GM18511 (cell line): ENCODE data around the gene NDC1.
"Not testable (repeated sequence)": the region's sequence is repeated elsewhere in the genome, so short reads cannot be mapped to it uniquely, and the experiment has no call there.

Experiments used
- ATAC-seq: cut with Tn5 transposase; IDR thresholded peaks from one replicate; pipeline ENCODE4 v1.9.1; 2021; ENCODE audit warnings: mild to moderate bottlenecking, moderate library complexity; ENCODE audit not compliant: unreplicated experiment

Gene NDC1

DNA sequence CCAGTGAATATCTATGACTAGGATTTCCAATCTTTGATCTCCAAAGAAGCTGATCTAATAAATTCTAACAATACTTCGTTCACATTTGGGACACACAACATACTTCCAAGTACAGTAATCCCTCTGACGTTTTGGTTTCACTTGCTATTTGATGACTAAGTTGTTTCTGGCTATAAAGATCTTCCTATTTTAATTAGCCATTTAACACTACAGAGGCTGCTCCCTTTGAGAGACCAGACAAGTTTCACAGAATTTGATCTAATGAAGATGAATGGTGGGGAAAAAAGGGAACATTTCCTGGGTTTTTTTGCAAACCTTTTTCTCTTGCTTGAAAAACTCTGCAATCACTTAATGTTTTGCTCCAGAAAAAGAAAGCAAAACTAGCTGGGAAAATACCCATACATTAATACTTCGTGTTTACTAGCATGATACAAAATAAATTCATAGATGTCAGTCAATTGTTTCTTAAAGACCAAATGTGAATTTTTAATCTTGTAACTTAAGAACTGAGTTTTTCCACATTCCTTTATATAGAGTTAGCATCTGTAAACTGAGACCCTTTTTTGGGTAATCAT lies 71.2 kb downstream of the NDC1 start:
- no peak for ATAC-seq

DNA sequence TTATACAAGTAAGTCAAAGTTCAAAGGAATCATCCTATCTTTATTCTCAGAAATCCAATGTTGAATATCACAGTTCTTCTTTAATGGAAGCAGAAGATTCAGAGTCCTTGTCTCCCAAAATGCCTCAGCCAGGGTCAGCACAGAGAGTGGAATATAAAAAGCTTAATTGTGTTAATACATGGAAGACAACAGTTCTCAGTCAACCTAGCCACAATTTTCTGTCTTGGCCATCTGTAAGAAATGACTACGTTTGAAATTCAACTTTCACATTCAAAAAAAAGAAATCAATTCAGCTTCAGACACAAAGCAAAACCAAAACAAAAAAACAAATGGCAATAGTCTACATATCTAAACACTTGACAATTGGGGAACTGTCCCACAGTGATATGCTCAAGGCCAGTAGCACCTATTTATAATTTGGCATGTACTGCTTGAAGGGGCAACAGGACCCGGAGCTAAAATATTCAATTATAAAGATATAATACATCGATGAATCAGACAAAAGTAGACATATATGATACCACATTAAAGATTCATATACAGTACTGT lies 71.8 kb downstream of the NDC1 start:
- ATAC-seq = peak; percentile 54

DNA sequence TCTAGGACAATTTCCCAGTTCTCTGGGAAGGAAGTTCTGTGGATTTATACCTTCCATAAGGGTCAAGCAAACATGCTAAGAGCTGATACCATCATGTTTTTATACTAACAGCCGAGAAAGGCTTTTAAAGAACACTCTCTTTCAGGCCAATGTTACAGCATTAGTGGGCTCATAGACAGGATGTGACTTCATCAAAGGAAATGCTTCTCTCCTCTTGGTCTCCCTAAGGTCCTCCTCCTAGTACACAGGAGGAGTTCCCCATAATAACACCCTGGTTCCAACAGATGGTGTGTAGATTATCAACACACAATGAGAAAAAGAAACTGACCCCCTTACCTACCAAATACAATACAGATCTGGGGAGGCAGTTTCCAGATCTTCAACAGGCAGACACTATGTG lies 72.4 kb downstream of the NDC1 start:
- peak; percentile 62 for ATAC-seq

DNA sequence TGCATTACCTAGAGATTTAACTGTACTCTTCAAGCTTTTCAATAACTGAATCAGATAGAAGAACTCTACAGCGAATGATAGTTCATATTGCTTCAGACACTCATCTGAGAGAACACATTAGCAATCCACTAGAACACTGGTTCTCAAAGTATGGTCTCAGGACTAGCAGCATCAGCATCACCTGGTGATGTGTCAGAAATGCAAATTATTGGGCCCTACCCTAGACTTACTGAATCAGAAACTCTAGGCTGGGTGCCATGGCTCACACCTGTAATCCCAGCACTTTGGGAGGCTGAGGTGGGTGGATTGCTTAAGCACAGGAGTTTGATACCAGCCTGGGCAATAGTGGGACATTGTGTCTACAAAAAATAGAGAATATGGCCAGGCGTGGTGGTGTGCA lies 74.2 kb downstream of the NDC1 start:
- ATAC-seq = no peak

DNA sequence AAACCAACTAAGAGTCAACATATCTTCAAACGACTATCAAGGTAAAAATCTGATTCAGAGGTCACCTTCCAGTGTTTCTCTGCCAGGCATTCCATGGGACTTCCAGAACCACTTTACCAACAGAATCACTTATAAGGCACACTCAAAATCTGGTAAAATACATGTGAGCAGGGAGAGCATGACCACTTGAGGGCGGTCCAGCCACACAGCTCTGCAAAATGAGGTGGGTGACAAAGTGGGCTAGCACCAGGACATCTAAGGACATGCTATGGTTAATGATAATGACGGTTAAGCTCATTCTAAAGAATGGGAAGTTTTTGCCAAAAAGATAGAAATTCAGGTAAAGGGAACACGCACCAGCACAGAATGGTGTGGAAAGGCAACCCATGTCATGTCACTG lies 74.6 kb downstream of the NDC1 start:
- no peak for ATAC-seq

DNA sequence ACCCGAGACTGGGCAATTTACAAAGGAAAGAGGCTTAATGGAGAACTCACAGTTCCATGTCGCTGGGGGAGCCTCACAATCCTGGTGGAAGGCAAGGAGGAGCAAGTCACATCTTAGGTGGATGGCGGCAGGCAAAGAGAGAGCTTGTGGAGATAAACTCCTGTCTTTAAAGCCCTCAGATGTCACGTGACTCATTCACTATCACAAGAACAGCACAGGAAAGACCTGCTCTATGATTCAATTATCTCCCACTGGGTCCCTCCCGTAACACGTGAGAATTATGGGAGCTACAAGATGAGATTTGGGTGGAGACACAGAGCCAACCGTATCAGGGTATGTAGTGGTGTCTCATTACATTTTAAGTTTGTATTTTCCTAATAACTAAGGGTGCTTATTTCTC lies 77.6 kb downstream of the NDC1 start:
- ATAC-seq = not testable (repeated sequence)

DNA sequence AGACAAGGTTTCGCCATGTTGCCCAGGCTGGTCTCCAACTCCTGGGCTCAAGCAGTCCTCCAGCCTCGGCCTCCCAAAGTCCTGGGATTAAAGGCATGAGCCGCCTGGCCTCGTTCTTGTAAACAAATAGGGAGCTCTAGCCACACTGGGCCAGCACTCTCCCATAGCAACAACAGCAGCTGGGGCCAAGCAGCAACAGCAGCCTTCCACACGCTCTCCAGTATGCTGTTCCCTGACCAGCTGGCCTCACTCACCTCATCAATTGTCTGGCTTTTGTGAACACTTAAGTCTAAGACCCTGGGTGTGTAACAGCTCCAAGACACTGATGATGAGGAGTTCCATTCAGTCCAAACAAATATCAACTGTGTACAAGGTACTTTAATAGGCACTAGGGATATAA lies 82.2 kb downstream of the NDC1 start:
- ATAC-seq = no peak

DNA sequence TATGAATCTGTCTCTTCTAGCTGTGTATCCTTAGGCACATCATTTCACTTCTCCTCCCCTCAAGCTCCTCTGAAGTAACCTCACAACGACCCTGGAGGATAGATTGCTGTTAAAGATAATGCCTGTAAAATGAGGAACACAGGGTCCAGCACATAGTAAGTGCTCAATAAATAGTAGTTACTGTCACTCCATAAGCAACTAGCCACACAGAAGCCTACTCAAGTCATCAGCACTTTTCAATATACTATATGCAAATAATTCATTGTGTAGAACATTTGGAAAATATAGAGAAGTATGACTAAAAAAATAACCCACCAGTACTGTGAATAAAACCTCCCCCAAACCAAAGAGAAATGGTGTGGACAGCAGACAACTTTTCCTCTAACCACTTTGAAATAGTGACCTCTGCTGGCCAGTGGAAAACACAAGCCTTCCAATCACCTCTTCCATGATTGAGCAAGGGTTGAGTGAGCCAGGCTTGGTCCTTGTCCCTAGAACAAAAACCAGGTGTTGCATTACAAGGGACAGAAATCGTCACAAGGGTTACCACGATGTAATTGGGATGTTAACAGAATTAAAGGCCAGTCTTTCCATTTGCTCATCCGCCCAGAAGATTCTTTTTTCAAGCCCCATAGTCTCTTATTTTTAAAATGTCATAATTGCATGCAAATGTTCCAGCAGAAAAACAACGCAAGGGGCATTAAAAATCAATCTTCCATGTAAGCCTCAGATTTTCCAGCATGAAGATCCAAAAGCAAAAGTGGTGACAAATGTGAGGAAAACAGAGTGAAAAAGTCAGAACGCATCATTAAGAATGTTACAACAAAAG lies 83.4 kb downstream of the NDC1 start:
- no peak for ATAC-seq

DNA sequence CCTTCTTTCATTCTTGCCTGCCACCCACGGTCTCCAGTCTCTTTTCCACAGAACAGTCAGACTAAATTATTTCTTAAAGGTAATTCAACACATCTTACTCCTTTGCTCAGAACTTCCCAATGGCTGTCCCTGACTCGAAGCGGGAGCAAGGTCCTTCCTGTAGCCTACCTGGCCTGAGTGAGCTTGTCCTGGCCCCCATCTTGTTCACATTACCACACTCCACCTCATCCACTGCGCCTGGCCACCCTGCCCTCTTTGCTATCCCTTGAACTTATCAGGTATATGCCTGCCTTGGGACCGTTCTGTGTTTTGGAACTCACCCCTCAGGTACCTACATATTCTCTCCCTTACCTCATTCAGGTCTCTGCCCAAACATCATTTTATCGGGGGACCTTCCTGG lies 85.8 kb downstream of the NDC1 start:
- no peak for ATAC-seq

DNA sequence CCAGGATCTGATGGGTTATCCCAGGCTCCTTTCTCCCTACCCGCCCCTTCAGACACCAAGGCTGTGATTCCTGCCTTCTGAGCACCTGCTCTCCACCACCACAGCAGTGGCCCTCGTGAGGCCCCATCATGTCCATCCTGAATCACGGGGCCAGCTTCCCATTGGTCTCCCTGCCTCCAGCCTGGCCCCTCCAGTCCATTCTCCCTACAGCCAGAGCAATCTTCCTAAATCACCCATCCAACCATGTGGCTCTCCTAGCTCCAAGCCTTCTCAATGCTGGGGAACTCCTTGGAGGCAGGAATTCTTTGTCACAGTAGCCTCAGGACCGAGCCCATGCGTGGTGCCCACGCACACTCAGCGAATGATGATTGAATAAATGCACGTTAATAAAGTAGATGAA lies 90.3 kb downstream of the NDC1 start:
- no peak for ATAC-seq

DNA sequence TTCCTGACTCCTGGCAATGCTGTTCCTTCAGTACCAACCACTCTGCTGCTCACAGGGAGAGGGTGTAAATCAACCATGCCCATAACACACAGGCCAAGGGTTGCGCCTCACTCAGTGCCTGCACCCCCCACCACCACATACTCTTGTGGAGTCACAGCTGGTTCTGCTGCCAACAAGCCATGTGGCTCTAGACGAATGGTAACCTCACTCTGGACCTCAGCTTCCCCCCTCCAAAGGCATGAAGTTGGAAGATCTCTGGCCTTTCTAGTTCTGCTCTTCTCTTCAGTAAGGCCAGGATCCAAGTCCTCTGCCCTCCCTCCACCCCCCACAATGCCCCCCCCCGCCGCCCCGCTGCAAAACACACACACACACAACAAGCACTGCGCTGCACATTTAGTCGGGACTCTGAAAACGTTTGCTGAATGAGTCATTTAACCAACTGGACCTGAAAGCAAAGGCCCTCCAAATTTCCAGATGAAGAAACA lies 97.4 kb downstream of the NDC1 start:
- no peak for ATAC-seq

DNA sequence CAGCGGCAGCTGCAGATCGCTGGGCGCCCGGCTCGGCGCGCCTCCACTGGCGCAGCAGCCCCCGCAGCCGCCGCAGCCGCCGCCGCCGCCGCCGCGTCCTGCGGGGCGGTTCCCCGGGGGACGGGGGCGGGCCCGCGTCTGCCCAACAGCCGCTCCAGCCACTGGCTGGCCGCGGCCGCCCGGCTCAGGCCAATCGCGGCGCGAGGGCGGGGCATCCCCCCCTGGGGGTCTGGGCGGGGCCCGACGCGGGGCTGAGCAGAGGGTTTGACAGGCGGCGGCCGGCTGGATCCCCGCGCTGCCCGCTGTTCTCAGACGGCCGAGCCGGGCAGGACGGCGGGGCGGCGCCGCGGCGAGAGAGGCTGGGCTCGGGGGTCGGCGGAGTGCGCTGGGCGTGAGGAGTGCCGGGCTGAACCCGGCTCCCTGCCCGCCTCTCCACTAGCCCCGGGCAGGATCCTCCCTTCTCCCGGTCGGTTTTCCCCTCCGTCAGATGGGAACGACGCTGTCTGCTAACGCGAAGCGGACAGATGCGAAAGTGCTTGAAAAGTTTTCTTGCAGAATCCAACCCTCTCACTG lies 98.9 kb downstream of the NDC1 start, which contains the start of gene GLIS1:
TSS of gene GLIS1 (minus strand) at position 56 of the 573 bp plus-strand sequence. CDS start 1,100 bp downstream, outside the sequence.
- ATAC-seq = peak; percentile 94

DNA sequence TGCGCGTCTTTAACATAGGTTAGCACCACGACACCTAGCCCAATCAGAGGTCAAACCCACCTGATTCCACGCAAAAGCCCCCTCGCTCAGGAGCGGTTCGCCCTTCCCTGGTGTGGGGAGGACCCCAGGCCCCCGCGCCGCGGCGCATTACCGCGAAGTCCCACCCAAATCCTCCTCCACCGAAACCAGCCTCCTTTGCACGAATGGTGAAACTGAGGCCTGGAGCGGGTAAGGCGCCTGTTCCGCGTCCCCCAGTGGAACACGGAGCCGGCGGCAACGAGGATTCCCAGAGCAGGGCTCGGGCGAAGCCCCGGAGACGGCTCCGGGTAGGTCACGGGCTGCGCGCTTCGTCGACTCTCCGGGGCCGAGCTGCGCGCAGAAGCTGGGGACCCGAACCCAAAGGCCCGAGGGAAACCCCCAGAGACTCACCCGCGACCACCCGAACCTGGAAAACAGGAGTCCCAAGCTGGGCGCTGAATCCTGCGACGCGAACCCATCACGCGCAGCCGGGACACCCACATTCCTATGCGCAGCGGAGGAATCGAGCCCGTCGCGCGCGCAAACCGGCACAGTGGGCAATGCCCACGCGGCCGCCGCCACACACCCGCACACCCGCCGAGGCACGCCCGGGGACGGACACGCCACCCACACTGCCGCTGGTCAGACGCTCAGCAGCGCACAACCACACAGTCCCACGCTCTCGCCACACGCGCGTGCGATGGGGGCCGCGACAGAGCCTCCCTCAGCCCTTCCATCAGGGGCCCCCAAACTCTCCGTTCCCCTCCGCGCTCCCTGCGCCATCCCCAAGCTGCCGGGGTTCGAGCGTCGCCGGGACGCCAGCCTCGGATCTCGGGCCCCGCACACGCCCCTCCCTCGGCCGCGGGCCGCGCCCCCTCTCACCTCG lies 99.6 kb downstream of the NDC1 start:
- ATAC-seq = peak; percentile 21

DNA sequence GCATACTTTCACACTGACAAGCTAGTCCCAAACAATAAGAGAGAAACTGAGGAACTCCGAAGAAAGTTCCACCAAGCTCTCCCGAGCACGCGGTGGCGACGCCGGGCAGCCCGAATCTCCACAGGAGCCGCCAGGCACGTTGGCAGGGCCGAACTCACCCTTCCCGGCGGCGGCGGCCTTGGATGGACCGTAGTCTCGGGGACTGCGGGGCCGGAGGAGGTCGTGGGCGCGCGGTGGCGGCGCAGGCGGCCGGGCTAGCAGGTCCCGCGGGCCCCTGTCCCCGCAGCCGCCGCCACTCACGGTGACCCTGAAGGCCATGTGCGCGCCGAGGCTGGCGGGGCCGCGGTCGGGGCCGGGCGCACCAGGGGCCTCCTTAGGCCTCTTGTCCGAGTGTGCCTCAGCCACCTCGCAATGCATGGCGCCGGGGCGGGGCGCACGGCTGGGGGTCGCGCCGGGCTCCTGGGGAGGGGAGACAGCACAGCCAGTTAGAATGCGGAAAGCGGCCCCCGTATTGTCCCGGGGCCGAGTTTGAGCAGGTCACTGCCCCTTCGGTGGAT lies 100.4 kb downstream of the NDC1 start:
- no peak for ATAC-seq

DNA sequence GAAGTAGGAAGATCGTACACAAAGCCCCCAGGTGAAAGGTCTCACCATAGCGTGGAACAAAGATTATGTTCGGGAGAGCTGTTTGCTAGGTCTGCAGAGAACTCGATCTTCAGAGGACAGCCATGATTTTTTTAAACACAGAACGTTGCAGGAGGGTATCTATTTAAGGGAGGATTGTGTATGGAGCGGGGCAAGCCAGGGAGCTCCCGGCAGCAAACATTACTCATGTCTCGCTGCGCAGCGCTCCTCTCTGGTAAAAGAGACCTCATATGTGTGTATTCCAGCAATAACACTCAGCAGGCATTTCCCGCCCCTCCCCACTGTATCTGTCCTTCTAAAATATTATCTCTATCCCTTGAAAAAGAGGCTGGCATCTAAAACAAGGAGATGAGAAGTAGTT lies 101.8 kb downstream of the NDC1 start:
- ATAC-seq = no peak

DNA sequence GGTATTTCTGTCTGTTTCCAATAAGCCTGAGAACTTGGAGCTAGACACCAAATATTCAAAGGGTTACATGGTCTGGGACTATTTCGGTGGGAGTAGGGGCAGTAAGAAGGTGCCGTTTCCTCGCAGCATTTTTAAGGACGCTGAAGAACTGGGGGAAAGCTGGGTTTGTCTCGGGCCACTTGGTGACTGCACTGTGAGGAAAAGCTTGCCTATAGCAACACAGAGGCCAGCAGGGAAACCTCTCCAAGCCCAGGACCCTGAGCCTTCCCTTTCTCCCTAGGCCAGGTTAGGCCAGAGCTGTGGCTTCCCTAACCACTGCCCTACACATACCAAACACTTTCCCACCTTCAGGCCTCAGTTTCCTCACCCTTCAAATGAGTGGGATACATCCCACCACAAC lies 102.4 kb downstream of the NDC1 start:
- ATAC-seq = no peak

DNA sequence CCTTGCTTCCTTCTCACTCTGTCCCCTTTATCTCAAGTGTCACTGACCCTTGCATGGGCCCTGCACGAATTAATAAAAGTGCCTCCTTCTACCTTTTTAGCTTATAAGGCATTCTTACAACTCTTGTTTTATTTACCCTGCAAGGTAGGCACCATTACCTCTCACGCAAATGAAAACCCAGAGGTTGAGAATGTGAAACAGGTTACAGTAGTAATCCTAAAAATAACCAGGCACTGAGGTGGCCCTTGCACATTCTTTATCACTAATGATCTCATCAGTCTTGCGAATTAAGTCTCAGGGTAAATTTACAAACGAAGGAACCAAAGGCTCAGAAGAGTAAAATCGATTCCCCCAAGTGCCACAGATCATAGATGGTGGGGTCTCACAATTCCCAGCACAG lies 102.8 kb downstream of the NDC1 start:
- no peak for ATAC-seq

DNA sequence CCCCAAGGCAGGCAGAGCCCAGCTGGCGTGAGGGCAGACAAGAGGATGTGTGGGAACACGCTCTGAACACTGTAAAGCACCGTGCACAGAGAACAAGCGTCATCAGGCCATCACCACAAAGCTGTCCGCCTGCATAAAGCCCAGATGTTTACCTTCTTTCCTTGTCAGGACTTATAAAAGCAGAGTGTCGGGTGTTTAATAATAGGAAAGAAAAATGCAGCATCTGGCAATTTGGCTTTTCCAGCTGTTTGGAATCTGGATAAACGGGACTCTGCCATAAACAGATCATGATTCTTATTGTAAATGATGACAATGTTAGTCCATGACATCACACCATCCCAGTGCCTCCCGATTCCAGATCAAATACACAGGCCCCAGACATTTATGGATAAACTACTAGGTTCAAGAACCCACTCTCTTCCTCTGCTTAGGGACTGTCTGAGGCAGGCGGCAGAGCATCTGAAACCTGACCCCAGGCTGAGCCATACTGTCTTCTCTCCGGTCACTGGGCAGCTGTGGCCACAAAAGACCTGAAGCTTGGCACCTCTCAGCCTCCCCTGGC lies 103.4 kb downstream of the NDC1 start:
- ATAC-seq = no peak

DNA sequence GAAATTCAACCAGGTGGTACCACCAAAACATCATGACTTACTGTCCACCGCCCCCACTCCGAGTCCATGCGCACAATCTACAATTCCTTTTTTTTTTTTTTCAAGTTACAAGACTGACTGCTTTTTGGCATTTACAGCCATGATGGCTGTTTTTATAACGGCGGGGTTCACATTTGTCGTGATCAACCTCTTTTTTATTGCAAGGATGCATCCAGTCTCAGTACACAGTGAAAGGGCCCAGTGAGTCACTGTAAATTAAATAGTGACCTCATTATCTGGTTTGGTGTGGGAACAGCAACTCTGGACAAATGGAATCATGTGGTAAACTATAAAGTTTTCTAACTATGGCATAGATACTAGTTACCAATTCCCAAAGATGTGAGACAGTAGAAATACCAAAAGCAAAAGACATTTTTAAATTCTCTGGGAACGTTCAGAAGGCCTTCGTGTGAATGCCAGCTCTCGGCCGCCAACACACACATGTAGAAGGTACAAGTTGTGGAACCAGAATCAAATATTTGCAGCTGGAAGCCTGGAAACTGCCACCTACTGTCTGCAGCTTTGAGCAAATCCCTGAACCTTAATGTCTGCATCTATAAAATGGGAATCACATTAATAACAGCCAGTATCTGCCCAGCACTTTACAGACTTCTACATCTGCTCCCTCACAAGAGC lies 104.0 kb downstream of the NDC1 start:
- no peak for ATAC-seq
